NCI-H1436 (cell line): ENCODE measurements around the gene EYA2.
"Not testable (repeated sequence)": the region's sequence is repeated elsewhere in the genome, so short reads cannot be mapped to it uniquely, and the experiment has no call there.

Experiments used
- DNase-seq: peaks from one replicate; lab custom pipeline; 2025; lab: John Stamatoyannopoulos, UW

Gene EYA2

GRCh38 chr20:47175493-47175892, 280.9 kb downstream of the EYA2 start:
- DNase-seq, result no peak

GRCh38 chr20:47176217-47176616, 281.6 kb downstream of the EYA2 start:
- DNase-seq, result not testable (repeated sequence)

GRCh38 chr20:47178277-47178676, 283.6 kb downstream of the EYA2 start:
- no peak for DNase-seq

GRCh38 chr20:47178851-47179250, 284.2 kb downstream of the EYA2 start:
- DNase-seq, result no peak

GRCh38 chr20:47179267-47179666, 284.6 kb downstream of the EYA2 start:
- DNase-seq, result no peak

- no peak for DNase-seq
Observed at GRCh38 chr20:47181056-47181862, 286.6 kb downstream of the EYA2 start.

GRCh38 chr20:47183367-47183766, 288.7 kb downstream of the EYA2 start:
- DNase-seq, result no peak

GRCh38 chr20:47187450-47188195, 293.0 kb downstream of the EYA2 start:
- no peak for DNase-seq

GRCh38 chr20:47188540-47188939, 293.9 kb downstream of the EYA2 start:
- no peak for DNase-seq

GRCh38 chr20:47189060-47189459, 294.4 kb downstream of the EYA2 start:
- no peak for DNase-seq

GRCh38 chr20:47191074-47191673, 296.5 kb downstream of the EYA2 start:
- DNase-seq, result no peak

GRCh38 chr20:47191956-47192355, 297.3 kb downstream of the EYA2 start:
- DNase-seq, result no peak

- no peak for DNase-seq
Observed at GRCh38 chr20:47195573-47195972, 300.9 kb downstream of the EYA2 start.

GRCh38 chr20:47196091-47197081, 301.7 kb downstream of the EYA2 start:
- peak; percentile 7 for DNase-seq

GRCh38 chr20:47198254-47198671, 303.6 kb downstream of the EYA2 start:
- no peak for DNase-seq

- no peak for DNase-seq
Observed at GRCh38 chr20:47198996-47199552, 304.4 kb downstream of the EYA2 start.

GRCh38 chr20:47201074-47201730, 306.6 kb downstream of the EYA2 start:
- DNase-seq, result no peak

- no peak for DNase-seq
Observed at GRCh38 chr20:47202733-47203667, 308.4 kb downstream of the EYA2 start.

GRCh38 chr20:47204008-47204849, 309.6 kb downstream of the EYA2 start:
- no peak for DNase-seq
